ENCODE data around the gene POLD2.

Gene POLD2

DNA sequence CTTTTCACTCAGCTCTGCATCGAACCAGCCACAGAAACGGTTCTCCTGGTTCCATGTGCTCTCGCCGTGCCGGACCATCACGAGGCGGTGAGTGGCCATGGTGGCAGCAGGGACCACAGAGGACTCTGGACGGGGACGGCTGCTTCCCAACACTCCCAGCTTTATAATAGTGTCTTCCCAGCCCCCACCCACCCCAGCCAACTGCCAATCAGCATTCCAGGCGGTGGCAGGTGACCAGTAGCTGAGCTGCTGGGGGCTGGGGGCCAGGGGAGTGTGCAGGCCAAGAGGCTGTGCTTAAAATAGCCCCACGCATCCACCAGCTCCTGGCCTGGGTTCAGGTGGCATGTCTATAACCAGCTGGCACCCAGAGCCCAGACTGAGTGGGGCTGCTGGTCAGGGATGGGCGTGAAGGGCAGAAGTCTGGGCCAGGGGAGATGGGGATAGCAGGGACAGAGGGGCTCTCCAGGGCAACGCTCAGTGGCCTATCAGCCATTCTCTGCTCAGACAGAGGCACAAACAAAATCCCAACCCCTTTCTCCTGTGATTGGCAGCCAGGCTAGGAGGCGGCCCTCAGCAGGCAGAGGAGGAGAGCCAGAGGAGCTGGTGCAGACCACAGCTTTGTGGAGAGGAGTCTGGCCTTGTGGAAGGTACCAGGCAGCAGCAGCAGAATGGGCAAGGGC lies 57.8 kb downstream of the POLD2 start, which contains the start of gene PGAM2:
Gene PGAM2, minus strand, starts transcription at position 137 of the 680 bp plus-strand sequence. Its CDS starts 38 bp downstream, at position 99.
- TF ChIP-seq, protein P1, sequence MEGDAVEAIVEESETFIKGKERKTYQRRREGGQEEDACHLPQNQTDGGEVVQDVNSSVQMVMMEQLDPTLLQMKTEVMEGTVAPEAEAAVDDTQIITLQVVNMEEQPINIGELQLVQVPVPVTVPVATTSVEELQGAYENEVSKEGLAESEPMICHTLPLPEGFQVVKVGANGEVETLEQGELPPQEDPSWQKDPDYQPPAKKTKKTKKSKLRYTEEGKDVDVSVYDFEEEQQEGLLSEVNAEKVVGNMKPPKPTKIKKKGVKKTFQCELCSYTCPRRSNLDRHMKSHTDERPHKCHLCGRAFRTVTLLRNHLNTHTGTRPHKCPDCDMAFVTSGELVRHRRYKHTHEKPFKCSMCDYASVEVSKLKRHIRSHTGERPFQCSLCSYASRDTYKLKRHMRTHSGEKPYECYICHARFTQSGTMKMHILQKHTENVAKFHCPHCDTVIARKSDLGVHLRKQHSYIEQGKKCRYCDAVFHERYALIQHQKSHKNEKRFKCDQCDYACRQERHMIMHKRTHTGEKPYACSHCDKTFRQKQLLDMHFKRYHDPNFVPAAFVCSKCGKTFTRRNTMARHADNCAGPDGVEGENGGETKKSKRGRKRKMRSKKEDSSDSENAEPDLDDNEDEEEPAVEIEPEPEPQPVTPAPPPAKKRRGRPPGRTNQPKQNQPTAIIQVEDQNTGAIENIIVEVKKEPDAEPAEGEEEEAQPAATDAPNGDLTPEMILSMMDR (IDR thresholded peaks at IDR 0.05; ENCODE audit: extremely low read depth, missing control alignments) = no peak
- DNase-seq (ENCODE audit: low spot score) = no peak

DNA sequence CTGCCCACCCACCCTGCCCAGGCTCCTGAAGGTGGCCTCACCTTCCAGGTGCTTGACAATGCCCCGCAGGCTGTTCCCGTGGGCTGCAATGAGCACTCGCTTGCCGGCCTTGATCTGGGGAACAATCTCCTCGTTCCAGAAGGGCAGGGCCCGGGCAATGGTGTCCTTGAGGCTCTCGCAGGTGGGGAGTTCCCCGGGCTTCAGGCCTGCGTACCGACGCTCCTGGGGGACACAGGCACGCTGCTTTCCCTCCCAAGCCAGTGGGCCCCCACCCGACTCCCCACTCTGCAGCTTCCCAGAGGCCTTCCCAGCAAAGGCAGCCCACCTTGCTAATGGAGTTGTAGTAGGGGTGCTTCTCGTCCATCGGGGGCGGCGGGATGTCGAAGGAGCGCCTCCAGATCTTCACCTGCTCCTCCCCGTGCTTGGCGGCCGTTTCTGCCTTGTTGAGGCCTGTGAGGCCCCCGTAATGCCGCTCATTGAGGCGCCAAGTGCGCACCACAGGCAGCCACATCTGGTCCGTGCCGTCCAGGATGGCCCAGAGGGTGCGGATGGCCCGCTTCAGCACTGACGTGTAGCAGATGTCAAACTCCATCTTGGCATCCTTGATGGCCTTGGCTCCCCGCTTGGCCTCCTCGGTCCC lies 58.4 kb downstream of the POLD2 start:
- DNase-seq (ENCODE audit: low spot score) = no peak
- TF ChIP-seq, protein P1 (IDR thresholded peaks at IDR 0.05; ENCODE audit: extremely low read depth, missing control alignments) = no peak

Data from GM20000 (cell line).